HL-60 (cell line): ENCODE data around the gene RPUSD1.

Experiments
- DNase-seq, 2 experiments: peaks; one replicate each; pipeline ENCODE4 v3.0.0-alpha.2; 2010 to 2020; ENCODE audit warnings: low read depth in 1 of 2, low spot score in 1 of 2
- H3K27ac ChIP-seq: fragments of 250-450 bp; sonication (Bioruptor Pico); replicated peaks from 2 replicates; pipeline ENCODE4 v1.5.1; 2020; ENCODE audit warnings: mild to moderate bottlenecking, moderate library complexity
- H3K27me3 ChIP-seq: fragments of 250-450 bp; sonication (Bioruptor Pico); 2 replicates; pipeline ENCODE4 v1.5.1; 2021; ENCODE audit warnings: mild to moderate bottlenecking, moderate library complexity; ENCODE audit not compliant: insufficient read depth, poor library complexity, severe bottlenecking
- H3K4me3 ChIP-seq: replicated peaks from 2 replicates; pipeline ENCODE4 v1.5.1; 2011; ENCODE audit warnings: mild to moderate bottlenecking, control low read depth, low read length; ENCODE audit not compliant: insufficient read depth
- GABPA ChIP-seq: IDR thresholded peaks from 2 replicates; pipeline ENCODE4 v1.6.1; 2012; ENCODE audit warnings: low read depth
- POLR2AphosphoS5 ChIP-seq: IDR thresholded peaks from 2 replicates; pipeline ENCODE4 v1.6.1; 2012; ENCODE audit warnings: low read depth
- SPI1 ChIP-seq: IDR thresholded peaks from 2 replicates; pipeline ENCODE4 v1.6.1; 2012; ENCODE audit warnings: low read depth, mild to moderate bottlenecking, borderline replicate concordance
- TF ChIP-seq, protein P1 (sequence below): IDR thresholded peaks from 2 replicates; pipeline ENCODE4 v1.6.1; 2012; ENCODE audit warnings: low read depth; ENCODE audit not compliant: insufficient replicate concordance
- TF ChIP-seq, protein P2 (sequence below): IDR thresholded peaks from one replicate; pipeline ENCODE4 v1.5.1; 2011; ENCODE audit warnings: low read length, control low read depth, inconsistent platforms; ENCODE audit not compliant: insufficient read depth

RPUSD1 gene

DNA sequence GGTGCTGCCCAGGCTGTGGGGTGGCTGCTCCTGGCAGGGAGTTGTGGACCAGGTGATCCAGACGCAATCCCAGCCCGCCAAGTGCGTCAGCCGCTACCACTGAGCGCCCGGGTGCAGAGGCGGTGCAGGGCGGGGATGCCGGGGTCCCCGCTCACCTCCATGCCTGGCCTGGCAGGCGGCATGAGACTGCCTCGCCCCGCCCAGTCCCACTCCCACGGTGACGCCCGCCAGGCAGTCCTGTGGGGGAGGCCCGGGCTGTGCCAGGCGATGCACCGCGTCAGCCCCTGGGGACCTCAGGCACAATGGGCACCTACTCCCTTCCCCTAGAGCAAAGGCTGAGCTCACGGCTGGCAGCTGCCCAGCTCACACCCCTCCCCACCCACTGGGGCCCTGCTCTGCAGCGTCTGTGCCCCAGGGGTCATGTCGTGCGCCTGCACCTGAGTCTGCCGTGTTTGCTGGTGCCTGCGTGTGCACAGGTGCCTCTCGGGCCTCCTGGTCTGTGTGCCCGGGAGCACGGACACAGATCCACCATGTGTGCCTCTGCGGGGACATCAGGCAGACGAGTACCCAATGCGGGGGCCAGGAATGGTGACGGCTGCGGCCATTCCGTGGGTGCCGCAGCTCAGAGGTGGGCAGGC lies 5.3 kb downstream of the RPUSD1 start:
- H3K27me3 ChIP-seq: peaks cover 15% of the 10 kb centered on the region
- TF ChIP-seq POLR2AphosphoS5 (no peak; the same call in 1 of the 2 replicates), SPI1 (no peak), GABPA (no peak)
- TF ChIP-seq, protein P1, sequence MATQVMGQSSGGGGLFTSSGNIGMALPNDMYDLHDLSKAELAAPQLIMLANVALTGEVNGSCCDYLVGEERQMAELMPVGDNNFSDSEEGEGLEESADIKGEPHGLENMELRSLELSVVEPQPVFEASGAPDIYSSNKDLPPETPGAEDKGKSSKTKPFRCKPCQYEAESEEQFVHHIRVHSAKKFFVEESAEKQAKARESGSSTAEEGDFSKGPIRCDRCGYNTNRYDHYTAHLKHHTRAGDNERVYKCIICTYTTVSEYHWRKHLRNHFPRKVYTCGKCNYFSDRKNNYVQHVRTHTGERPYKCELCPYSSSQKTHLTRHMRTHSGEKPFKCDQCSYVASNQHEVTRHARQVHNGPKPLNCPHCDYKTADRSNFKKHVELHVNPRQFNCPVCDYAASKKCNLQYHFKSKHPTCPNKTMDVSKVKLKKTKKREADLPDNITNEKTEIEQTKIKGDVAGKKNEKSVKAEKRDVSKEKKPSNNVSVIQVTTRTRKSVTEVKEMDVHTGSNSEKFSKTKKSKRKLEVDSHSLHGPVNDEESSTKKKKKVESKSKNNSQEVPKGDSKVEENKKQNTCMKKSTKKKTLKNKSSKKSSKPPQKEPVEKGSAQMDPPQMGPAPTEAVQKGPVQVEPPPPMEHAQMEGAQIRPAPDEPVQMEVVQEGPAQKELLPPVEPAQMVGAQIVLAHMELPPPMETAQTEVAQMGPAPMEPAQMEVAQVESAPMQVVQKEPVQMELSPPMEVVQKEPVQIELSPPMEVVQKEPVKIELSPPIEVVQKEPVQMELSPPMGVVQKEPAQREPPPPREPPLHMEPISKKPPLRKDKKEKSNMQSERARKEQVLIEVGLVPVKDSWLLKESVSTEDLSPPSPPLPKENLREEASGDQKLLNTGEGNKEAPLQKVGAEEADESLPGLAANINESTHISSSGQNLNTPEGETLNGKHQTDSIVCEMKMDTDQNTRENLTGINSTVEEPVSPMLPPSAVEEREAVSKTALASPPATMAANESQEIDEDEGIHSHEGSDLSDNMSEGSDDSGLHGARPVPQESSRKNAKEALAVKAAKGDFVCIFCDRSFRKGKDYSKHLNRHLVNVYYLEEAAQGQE: no peak
- TF ChIP-seq, protein P2, sequence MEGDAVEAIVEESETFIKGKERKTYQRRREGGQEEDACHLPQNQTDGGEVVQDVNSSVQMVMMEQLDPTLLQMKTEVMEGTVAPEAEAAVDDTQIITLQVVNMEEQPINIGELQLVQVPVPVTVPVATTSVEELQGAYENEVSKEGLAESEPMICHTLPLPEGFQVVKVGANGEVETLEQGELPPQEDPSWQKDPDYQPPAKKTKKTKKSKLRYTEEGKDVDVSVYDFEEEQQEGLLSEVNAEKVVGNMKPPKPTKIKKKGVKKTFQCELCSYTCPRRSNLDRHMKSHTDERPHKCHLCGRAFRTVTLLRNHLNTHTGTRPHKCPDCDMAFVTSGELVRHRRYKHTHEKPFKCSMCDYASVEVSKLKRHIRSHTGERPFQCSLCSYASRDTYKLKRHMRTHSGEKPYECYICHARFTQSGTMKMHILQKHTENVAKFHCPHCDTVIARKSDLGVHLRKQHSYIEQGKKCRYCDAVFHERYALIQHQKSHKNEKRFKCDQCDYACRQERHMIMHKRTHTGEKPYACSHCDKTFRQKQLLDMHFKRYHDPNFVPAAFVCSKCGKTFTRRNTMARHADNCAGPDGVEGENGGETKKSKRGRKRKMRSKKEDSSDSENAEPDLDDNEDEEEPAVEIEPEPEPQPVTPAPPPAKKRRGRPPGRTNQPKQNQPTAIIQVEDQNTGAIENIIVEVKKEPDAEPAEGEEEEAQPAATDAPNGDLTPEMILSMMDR: no peak
- no peak overlapping the region for H3K27ac ChIP-seq
- no peak overlapping the region for H3K4me3 ChIP-seq
- no peak for DNase-seq

- no peak overlapping the region for H3K4me3 ChIP-seq
- TF ChIP-seq, protein P1: no peak
- TF ChIP-seq SPI1: no peak
- TF ChIP-seq, protein P2: no peak
- TF ChIP-seq GABPA: no peak
- TF ChIP-seq POLR2AphosphoS5: no peak
- DNase-seq: no peak
- no peak overlapping the region for H3K27ac ChIP-seq
- H3K27me3 ChIP-seq: peaks cover 15% of the 10 kb centered on the region
Measured at GRCh38 chr16:782258-782657, 5.9 kb downstream of the RPUSD1 start.

- no peak overlapping the region for H3K27ac ChIP-seq
- DNase-seq: no peak
- H3K27me3 ChIP-seq: peaks cover 15% of the 10 kb centered on the region
- TF ChIP-seq SPI1 (no peak), GABPA (no peak), POLR2AphosphoS5 (no peak)
- TF ChIP-seq, protein P1: no peak
- TF ChIP-seq, protein P2: no peak
- no peak overlapping the region for H3K4me3 ChIP-seq
Measured at GRCh38 chr16:781346-782010, 6.7 kb downstream of the RPUSD1 start.
